ENCODE measurements around the gene GPR150.

GPR150 gene

DNA sequence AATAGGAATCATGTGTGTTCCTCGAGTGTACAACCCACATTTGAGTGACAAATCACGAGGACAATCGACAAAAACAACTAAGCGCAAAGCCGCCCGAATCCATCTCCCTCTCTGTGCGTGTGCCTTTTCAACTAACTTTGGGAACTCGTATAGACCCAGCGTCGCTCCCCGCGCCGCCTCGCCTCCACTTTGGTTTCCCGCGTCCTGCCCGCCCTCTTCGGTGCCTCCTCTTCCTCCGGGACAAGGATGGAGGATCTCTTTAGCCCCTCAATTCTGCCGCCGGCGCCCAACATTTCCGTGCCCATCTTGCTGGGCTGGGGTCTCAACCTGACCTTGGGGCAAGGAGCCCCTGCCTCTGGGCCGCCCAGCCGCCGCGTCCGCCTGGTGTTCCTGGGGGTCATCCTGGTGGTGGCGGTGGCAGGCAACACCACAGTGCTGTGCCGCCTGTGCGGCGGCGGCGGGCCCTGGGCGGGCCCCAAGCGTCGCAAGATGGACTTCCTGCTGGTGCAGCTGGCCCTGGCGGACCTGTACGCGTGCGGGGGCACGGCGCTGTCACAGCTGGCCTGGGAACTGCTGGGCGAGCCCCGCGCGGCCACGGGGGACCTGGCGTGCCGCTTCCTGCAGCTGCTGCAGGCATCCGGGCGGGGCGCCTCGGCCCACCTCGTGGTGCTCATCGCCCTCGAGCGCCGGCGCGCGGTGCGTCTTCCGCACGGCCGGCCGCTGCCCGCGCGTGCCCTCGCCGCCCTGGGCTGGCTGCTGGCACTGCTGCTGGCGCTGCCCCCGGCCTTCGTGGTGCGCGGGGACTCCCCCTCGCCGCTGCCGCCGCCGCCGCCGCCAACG lies at the start of gene GPR150:
TSS of gene GPR150 (plus strand) at position 58 of the 840 bp plus-strand sequence. CDS start at position 247, 189 bp downstream.
- Histone ChIP-seq H2AFZ (ENCODE audit: low read depth, low read length) (peak within 1 kb of the TSS; percentile 79), H3K27me3 (ENCODE audit: insufficient read depth, low read length, poor library complexity) (no peaks in the 10 kb centered on the region), H3K9ac (ENCODE audit: low read depth, low read length) (peak within 1 kb of the TSS; percentile 69), H3K27ac (ENCODE audit: low read length) (peak within 1 kb of the TSS; percentile 68), H3K4me3 (ENCODE audit: low read depth in 1 of 2, low read length in 2 of 2) (peak within 1 kb of the TSS; percentile 12 to 57; a peak in 3 of 4 replicates), H3K36me3 (ENCODE audit: insufficient read depth, low read length) (no peaks in the 10 kb centered on the region), H3K79me2 (ENCODE audit: insufficient read depth, low read length) (no peaks in the 10 kb centered on the region), H3K4me1 (ENCODE audit: insufficient read depth, low read length) (peaks cover 32% of the 10 kb centered on the region), H3K4me2 (ENCODE audit: insufficient read depth, low read length) (peak within 1 kb of the TSS; percentile 77), H3K9me3 (ENCODE audit: insufficient read depth, low read length, severe bottlenecking) (no peaks in the 10 kb centered on the region), H4K20me1 (ENCODE audit: insufficient read depth, low read length) (no peaks in the 10 kb centered on the region)
- ATAC-seq (ENCODE audit: insufficient read depth, low read depth) (peak; percentile 59), DNase-seq (peak; percentile 67)
- TF ChIP-seq, protein P1, sequence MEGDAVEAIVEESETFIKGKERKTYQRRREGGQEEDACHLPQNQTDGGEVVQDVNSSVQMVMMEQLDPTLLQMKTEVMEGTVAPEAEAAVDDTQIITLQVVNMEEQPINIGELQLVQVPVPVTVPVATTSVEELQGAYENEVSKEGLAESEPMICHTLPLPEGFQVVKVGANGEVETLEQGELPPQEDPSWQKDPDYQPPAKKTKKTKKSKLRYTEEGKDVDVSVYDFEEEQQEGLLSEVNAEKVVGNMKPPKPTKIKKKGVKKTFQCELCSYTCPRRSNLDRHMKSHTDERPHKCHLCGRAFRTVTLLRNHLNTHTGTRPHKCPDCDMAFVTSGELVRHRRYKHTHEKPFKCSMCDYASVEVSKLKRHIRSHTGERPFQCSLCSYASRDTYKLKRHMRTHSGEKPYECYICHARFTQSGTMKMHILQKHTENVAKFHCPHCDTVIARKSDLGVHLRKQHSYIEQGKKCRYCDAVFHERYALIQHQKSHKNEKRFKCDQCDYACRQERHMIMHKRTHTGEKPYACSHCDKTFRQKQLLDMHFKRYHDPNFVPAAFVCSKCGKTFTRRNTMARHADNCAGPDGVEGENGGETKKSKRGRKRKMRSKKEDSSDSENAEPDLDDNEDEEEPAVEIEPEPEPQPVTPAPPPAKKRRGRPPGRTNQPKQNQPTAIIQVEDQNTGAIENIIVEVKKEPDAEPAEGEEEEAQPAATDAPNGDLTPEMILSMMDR (IDR thresholded peaks at IDR 0.05; ENCODE audit: borderline replicate concordance, extremely low read depth, low read length, poor library complexity, severe bottlenecking) = peak; percentile 16
- TF ChIP-seq EZH2 (IDR thresholded peaks at IDR 0.05; ENCODE audit: borderline replicate concordance, low read depth, low read length, severe bottlenecking) = no peak

DNA sequence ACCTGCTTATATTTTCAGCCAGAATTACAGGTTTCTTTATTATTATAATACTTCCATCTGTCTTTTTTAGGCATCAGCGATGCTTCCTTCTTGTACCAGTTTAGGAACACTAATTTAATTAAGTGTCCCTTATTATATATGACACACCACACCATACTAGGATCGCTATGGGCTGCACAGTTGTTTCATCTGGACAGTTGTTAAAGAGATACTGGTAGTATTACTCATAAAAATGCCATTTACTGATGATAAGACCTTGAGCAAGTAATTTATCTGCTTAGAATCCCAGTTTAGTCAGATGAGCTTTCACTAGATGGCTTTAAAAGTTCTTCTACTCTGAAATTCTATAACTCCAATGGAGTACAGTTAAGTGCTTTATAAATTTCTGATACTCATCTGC lies 47.9 kb upstream of the GPR150 start:
- DNase-seq = no peak
- Histone ChIP-seq H3K27ac (ENCODE audit: low read length) (no peak overlapping the region), H3K4me1 (ENCODE audit: insufficient read depth, low read length) (no peaks in the 10 kb centered on the region), H3K27me3 (ENCODE audit: insufficient read depth, low read length, poor library complexity) (no peaks in the 10 kb centered on the region), H3K36me3 (ENCODE audit: insufficient read depth, low read length) (peaks cover 9% of the 10 kb centered on the region; the same call in 1 of the 2 replicates), H3K4me2 (ENCODE audit: insufficient read depth, low read length) (no peak overlapping the region), H3K9me3 (ENCODE audit: insufficient read depth, low read length, severe bottlenecking) (no peaks in the 10 kb centered on the region), H3K4me3 (ENCODE audit: low read depth in 1 of 2, low read length in 2 of 2) (no peak overlapping the region), H3K9ac (ENCODE audit: low read depth, low read length) (no peak overlapping the region), H4K20me1 (ENCODE audit: insufficient read depth, low read length) (no peaks in the 10 kb centered on the region), H2AFZ (ENCODE audit: low read depth, low read length) (no peak overlapping the region), H3K79me2 (ENCODE audit: insufficient read depth, low read length) (no peaks in the 10 kb centered on the region)
- TF ChIP-seq, protein P1 (IDR thresholded peaks at IDR 0.05; ENCODE audit: borderline replicate concordance, extremely low read depth, low read length, poor library complexity, severe bottlenecking) = no peak
- no peak for TF ChIP-seq EZH2 (IDR thresholded peaks at IDR 0.05; ENCODE audit: borderline replicate concordance, low read depth, low read length, severe bottlenecking)
- ATAC-seq (ENCODE audit: insufficient read depth, low read depth) = no peak

DNA sequence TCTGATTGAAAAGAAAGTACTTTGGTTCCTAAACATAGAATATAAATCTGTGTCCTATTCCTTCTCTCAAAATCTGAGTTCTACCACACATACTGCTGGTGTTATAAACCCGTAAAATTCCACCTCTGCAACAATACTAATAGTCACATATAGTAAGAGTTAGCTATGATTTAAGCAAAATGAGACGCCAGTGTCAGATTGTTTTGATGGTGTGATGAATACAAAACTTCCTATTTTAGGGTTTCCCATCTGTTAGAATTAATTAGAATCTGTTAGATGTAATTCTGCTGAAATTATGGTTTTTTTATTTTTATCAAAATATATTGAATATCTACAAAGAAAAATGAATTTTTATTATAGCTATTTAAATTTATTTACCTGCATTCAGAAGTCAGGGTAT lies 38.3 kb upstream of the GPR150 start:
- Histone ChIP-seq H3K36me3 (ENCODE audit: insufficient read depth, low read length) (no peaks in the 10 kb centered on the region), H3K4me3 (ENCODE audit: low read depth in 1 of 2, low read length in 2 of 2) (no peak overlapping the region), H3K79me2 (ENCODE audit: insufficient read depth, low read length) (no peaks in the 10 kb centered on the region), H3K9ac (ENCODE audit: low read depth, low read length) (no peak overlapping the region), H3K27ac (ENCODE audit: low read length) (no peak overlapping the region), H3K4me1 (ENCODE audit: insufficient read depth, low read length) (no peaks in the 10 kb centered on the region), H3K27me3 (ENCODE audit: insufficient read depth, low read length, poor library complexity) (no peaks in the 10 kb centered on the region), H3K9me3 (ENCODE audit: insufficient read depth, low read length, severe bottlenecking) (no peaks in the 10 kb centered on the region), H4K20me1 (ENCODE audit: insufficient read depth, low read length) (no peaks in the 10 kb centered on the region), H3K4me2 (ENCODE audit: insufficient read depth, low read length) (no peak overlapping the region), H2AFZ (ENCODE audit: low read depth, low read length) (no peak overlapping the region)
- ATAC-seq (ENCODE audit: insufficient read depth, low read depth) = no peak
- TF ChIP-seq, protein P1 (IDR thresholded peaks at IDR 0.05; ENCODE audit: borderline replicate concordance, extremely low read depth, low read length, poor library complexity, severe bottlenecking) = no peak
- TF ChIP-seq EZH2 (IDR thresholded peaks at IDR 0.05; ENCODE audit: borderline replicate concordance, low read depth, low read length, severe bottlenecking) = no peak
- no peak for DNase-seq

Data from DND-41 (cell line).